K562 (cell line): Measurements from ENCODE around the gene DGCR2. TPM values are rescaled to one million over a fixed set of nuclear protein-coding genes. Genes with fewer than 3 reads are reported as not detected.

ENCODE experiments used
- TAF9B ChIP-seq: fragments of 450-650 bp; IDR thresholded peaks from 2 replicates; pipeline ENCODE4 v1.6.1; 2018; ENCODE audit warnings: mild to moderate bottlenecking; ENCODE audit not compliant: partially characterized antibody
- THRB ChIP-seq: fragments of 450-650 bp; formaldehyde crosslinking; conservative IDR thresholded peaks from 2 replicates; pipeline ENCODE4 v1.4.0; 2022; ENCODE audit warnings: mild to moderate bottlenecking, missing genetic modification characterization
- polyA plus RNA-seq, 8 experiments: library from polyadenylated mRNA; depleted of rRNA in 4 of 8; stranded (reverse) in 5 of 8; unstranded in 3 of 8; fragments of >200 nt; fragmentation: Nextera tagmentation in 2 of 8; fragmentation: Illumina TruSeq in 1 of 8; extraction: Ambion mirVana in 2 of 8; extraction: Trizol in 1 of 8; gene quantifications; 2 replicates each; pipeline versions ENCODE4 v1.2.1 to v1.2.3, GENCODE V29; 2011 to 2014; ENCODE audit warnings: inconsistent platforms in 1 of 8, missing spikeins in 1 of 8
- total RNA-seq, 7 experiments: library from RNA; depleted of rRNA in 6 of 7; stranded (reverse); fragments of >200 nt in 6 of 7; fragmentation: Illumina TruSeq in 2 of 7; extraction: Trizol in 2 of 7; gene quantifications; 2 replicates each; pipeline versions ENCODE4 v1.2.1 to v1.2.3, GENCODE V29; 2011 to 2021; ENCODE audit warnings: low replicate concordance in 1 of 7
- TF ChIP-seq, protein P1 (sequence below): fragments of 250-450 bp; sonication (Bioruptor Pico); IDR thresholded peaks from 2 replicates; pipeline ENCODE4 v1.9.0; 2021; ENCODE audit warnings: mild to moderate bottlenecking, inconsistent platforms
- TF ChIP-seq, protein P2 (sequence below): sonication (generic); formaldehyde crosslinking; IDR thresholded peaks from 2 replicates; pipeline ENCODE4 v1.5.0; 2020; ENCODE audit warnings: missing genetic modification reagents
- TF ChIP-seq, protein P3 (sequence below): fragments of 200-600 bp; sonication (generic); IDR thresholded peaks from one replicate; pipeline ENCODE4 v1.6.1; 2012; ENCODE audit warnings: mild to moderate bottlenecking, low read depth, low read length, inconsistent platforms

Gene DGCR2
- total and polyA plus RNA-seq, 9 of the 15 experiments (the other 6 are each of a cell fraction or from before 2014, with no cell fraction given) = 0.69 to 101 (median 56.4) TPM

GRCh38 chr22:19106886-19107729 lies 15.1 kb downstream of the DGCR2 start (continued):
- TF ChIP-seq, protein P1, sequence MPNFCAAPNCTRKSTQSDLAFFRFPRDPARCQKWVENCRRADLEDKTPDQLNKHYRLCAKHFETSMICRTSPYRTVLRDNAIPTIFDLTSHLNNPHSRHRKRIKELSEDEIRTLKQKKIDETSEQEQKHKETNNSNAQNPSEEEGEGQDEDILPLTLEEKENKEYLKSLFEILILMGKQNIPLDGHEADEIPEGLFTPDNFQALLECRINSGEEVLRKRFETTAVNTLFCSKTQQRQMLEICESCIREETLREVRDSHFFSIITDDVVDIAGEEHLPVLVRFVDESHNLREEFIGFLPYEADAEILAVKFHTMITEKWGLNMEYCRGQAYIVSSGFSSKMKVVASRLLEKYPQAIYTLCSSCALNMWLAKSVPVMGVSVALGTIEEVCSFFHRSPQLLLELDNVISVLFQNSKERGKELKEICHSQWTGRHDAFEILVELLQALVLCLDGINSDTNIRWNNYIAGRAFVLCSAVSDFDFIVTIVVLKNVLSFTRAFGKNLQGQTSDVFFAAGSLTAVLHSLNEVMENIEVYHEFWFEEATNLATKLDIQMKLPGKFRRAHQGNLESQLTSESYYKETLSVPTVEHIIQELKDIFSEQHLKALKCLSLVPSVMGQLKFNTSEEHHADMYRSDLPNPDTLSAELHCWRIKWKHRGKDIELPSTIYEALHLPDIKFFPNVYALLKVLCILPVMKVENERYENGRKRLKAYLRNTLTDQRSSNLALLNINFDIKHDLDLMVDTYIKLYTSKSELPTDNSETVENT (CRISPR knock-in tag) = 0 out of 2 replicates have a peak, but pooled peaks have one; percentile 29
- TF ChIP-seq, protein P2, sequence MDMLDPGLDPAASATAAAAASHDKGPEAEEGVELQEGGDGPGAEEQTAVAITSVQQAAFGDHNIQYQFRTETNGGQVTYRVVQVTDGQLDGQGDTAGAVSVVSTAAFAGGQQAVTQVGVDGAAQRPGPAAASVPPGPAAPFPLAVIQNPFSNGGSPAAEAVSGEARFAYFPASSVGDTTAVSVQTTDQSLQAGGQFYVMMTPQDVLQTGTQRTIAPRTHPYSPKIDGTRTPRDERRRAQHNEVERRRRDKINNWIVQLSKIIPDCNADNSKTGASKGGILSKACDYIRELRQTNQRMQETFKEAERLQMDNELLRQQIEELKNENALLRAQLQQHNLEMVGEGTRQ (CRISPR knock-in tag) = no peak
- TF ChIP-seq, protein P3, sequence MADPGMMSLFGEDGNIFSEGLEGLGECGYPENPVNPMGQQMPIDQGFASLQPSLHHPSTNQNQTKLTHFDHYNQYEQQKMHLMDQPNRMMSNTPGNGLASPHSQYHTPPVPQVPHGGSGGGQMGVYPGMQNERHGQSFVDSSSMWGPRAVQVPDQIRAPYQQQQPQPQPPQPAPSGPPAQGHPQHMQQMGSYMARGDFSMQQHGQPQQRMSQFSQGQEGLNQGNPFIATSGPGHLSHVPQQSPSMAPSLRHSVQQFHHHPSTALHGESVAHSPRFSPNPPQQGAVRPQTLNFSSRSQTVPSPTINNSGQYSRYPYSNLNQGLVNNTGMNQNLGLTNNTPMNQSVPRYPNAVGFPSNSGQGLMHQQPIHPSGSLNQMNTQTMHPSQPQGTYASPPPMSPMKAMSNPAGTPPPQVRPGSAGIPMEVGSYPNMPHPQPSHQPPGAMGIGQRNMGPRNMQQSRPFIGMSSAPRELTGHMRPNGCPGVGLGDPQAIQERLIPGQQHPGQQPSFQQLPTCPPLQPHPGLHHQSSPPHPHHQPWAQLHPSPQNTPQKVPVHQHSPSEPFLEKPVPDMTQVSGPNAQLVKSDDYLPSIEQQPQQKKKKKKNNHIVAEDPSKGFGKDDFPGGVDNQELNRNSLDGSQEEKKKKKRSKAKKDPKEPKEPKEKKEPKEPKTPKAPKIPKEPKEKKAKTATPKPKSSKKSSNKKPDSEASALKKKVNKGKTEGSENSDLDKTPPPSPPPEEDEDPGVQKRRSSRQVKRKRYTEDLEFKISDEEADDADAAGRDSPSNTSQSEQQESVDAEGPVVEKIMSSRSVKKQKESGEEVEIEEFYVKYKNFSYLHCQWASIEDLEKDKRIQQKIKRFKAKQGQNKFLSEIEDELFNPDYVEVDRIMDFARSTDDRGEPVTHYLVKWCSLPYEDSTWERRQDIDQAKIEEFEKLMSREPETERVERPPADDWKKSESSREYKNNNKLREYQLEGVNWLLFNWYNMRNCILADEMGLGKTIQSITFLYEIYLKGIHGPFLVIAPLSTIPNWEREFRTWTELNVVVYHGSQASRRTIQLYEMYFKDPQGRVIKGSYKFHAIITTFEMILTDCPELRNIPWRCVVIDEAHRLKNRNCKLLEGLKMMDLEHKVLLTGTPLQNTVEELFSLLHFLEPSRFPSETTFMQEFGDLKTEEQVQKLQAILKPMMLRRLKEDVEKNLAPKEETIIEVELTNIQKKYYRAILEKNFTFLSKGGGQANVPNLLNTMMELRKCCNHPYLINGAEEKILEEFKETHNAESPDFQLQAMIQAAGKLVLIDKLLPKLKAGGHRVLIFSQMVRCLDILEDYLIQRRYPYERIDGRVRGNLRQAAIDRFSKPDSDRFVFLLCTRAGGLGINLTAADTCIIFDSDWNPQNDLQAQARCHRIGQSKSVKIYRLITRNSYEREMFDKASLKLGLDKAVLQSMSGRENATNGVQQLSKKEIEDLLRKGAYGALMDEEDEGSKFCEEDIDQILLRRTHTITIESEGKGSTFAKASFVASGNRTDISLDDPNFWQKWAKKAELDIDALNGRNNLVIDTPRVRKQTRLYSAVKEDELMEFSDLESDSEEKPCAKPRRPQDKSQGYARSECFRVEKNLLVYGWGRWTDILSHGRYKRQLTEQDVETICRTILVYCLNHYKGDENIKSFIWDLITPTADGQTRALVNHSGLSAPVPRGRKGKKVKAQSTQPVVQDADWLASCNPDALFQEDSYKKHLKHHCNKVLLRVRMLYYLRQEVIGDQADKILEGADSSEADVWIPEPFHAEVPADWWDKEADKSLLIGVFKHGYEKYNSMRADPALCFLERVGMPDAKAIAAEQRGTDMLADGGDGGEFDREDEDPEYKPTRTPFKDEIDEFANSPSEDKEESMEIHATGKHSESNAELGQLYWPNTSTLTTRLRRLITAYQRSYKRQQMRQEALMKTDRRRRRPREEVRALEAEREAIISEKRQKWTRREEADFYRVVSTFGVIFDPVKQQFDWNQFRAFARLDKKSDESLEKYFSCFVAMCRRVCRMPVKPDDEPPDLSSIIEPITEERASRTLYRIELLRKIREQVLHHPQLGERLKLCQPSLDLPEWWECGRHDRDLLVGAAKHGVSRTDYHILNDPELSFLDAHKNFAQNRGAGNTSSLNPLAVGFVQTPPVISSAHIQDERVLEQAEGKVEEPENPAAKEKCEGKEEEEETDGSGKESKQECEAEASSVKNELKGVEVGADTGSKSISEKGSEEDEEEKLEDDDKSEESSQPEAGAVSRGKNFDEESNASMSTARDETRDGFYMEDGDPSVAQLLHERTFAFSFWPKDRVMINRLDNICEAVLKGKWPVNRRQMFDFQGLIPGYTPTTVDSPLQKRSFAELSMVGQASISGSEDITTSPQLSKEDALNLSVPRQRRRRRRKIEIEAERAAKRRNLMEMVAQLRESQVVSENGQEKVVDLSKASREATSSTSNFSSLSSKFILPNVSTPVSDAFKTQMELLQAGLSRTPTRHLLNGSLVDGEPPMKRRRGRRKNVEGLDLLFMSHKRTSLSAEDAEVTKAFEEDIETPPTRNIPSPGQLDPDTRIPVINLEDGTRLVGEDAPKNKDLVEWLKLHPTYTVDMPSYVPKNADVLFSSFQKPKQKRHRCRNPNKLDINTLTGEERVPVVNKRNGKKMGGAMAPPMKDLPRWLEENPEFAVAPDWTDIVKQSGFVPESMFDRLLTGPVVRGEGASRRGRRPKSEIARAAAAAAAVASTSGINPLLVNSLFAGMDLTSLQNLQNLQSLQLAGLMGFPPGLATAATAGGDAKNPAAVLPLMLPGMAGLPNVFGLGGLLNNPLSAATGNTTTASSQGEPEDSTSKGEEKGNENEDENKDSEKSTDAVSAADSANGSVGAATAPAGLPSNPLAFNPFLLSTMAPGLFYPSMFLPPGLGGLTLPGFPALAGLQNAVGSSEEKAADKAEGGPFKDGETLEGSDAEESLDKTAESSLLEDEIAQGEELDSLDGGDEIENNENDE = peak; percentile 22
- TF ChIP-seq THRB (CRISPR knock-in tag) (0 out of 2 replicates have a peak, but pooled peaks have one; percentile 38), TAF9B (no peak)
